Measurements from ENCODE around the gene SIVA1. TPM values are rescaled to one million over a fixed set of nuclear protein-coding genes. Genes with fewer than 3 reads are reported as not detected.

Gene SIVA1
- total RNA-seq, 2 donors from 2014 or later, result 74.5 to 157 TPM

DNA sequence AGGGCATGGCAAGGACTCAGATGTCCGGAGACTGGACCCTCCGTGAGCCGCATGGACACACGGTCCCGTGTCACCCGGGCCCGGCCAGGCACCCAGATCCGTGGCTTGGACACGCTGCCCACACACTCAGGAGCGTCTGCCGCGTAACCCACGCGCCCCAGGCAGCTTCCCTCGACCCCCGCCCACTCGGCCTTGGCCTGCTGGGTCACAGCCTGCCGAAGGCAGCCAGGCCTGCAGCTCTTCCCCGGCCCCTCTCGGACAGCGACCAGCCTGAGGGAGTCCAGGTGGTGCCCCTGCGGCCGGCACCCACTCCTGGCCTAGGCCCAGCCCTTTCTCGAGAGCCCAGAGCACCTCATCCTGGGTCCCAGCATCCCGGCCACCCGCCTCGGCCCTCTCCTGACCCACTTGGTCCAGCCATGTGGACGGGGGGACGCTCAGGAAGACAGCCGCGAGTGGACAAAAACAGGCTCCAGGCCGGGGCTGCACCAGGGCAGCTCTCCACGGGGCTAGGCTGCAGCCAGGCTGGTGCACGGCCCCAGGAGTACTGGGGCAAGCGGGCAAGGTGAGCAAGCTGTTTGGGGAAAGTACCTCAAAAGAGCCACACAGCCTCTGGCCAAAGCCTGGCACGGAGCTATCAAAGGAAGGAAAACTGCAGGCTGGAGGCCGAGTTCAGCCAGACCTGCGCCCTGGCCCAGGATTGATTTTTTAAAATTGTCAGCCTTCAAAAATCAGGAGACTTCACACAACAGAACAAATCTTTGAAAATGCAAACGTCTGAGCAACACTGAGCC is 36.1 kb downstream of the SIVA1 start:
- Mint-ChIP-seq H3K9me3 (no peaks in the 10 kb centered on the region), H3K27me3 (no peaks in the 10 kb centered on the region), H3K4me3 (no peak overlapping the region), H3K27ac (no peak overlapping the region), H3K4me1 (ENCODE audit: low read depth in 2 of 2) (peaks cover 16 to 25% of the 10 kb centered on the region in 2 donors), H3K36me3 (no peaks in the 10 kb centered on the region)
- ATAC-seq (no peak), DNase-seq (ENCODE audit: low spot score) (no peak)

DNA sequence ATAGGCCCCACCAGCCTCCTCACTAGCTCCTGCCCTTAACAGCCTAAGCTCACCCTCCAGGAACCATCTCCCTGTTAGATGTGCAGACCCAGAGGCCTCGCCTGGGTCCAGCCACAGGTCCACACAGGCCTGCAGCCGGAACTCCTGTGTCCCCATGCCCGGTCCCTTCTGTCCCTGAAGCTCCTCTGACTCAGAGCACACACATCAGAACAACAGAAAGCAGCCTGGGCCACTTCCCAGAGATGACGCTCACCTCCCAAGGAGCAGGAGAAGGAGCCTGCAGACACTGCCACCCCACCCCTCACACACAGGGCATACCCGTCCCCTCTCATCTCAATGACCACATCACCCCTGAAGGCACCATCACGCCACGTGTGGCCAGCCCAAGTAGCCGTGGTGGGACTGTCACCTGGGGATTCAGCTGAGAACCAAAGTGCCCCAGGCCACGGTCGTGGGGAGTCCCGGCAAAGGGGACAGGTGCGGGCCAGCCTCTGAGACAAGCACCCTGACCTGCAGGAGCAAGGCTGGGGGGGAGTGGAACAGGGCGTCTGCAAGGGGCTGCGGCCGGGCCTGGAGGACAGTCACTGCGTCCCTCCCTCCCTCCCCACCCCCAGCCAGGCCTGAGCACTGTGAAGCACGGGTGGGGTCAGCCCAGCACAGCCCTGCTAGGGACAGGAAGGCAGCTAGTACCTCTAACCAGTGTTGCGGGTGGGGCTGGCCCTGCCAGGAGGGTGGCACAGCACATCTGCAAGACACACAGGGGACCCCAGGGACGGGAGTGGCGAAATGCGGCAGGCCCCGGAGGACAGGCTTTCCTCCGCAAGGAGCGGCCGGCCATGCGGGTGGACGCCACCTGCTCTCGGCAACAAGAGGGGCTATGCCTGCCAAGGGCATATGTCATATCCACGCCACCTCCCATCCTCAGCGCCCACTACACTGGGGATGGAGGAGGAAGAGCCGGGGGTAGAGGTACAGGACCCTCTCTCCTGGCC is 37.1 kb downstream of the SIVA1 start:
- no peak for ATAC-seq
- no peak overlapping the region for H3K4me3 Mint-ChIP-seq
- no peaks in the 10 kb centered on the region for H3K27me3 Mint-ChIP-seq
- no peak overlapping the region for H3K27ac Mint-ChIP-seq
- peaks cover 21 to 29% of the 10 kb centered on the region in 2 donors for H3K4me1 Mint-ChIP-seq (ENCODE audit: low read depth in 2 of 2)
- DNase-seq (ENCODE audit: low spot score), result no peak
- no peaks in the 10 kb centered on the region for H3K9me3 Mint-ChIP-seq
- no peaks in the 10 kb centered on the region for H3K36me3 Mint-ChIP-seq

GRCh38 chr14:104791425-104791824 is 38.5 kb downstream of the SIVA1 start:
- no peaks in the 10 kb centered on the region for H3K27me3 Mint-ChIP-seq
- no peaks in the 10 kb centered on the region for H3K9me3 Mint-ChIP-seq
- no peaks in the 10 kb centered on the region for H3K36me3 Mint-ChIP-seq
- H3K4me3 Mint-ChIP-seq, result peak overlapping the region; percentile 15
- H3K4me1 Mint-ChIP-seq (ENCODE audit: low read depth in 2 of 2), result peaks cover 21 to 28% of the 10 kb centered on the region in 2 donors
- DNase-seq (ENCODE audit: low spot score) (no peak), ATAC-seq (no peak)
- H3K27ac Mint-ChIP-seq, result no peak overlapping the region

- no peak for ATAC-seq
- Mint-ChIP-seq H3K27ac (peak overlapping the region in 1 of 2 donors; percentile 15), H3K27me3 (no peaks in the 10 kb centered on the region), H3K36me3 (no peaks in the 10 kb centered on the region), H3K4me3 (peak overlapping the region; percentile 89), H3K9me3 (no peaks in the 10 kb centered on the region), H3K4me1 (ENCODE audit: low read depth in 2 of 2) (peaks cover 21 to 22% of the 10 kb centered on the region in 2 donors)
- DNase-seq (ENCODE audit: low spot score), result no peak
Observed at GRCh38 chr14:104792101-104792884, 39.3 kb downstream of the SIVA1 start.

DNA sequence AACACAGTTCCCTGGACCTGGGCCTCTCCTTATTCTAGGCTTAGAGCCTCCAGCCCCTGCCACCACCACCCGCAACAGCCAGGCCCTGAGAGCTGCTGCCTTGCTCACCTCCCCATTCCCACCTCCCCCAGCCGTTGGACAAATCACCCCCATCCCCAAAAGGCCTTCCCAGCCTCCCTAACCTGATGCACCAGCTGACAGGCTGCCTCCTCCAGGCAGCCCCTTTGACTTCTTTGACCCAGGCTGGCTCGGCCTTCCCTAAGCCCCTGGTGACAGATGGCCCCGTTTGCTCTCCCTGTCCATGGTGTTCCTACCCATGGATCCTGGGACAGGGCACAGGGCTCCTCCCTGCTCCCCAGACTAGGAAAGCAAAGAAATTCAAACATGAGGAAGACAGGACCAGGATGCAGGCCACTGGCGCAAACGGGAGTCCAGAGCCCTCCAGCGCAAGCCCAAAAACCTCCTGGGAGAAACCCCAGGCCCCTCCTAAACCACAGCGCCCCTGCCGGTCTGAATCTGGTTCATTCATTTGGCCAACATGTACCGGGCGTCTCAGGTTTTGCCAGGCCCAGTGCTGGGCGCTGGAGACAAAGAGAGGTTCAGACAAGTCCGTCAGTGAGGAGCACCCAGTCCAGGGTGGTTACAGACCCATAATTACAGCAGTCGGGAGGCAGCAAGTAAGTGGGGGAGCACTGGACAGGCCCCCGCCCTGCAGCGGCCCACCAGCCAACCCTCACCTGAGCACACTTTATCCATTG is 40.2 kb downstream of the SIVA1 start:
- no peaks in the 10 kb centered on the region for H3K36me3 Mint-ChIP-seq
- H3K4me1 Mint-ChIP-seq (ENCODE audit: low read depth in 2 of 2), result peaks cover 21 to 22% of the 10 kb centered on the region in 2 donors
- H3K27me3 Mint-ChIP-seq, result no peaks in the 10 kb centered on the region
- no peaks in the 10 kb centered on the region for H3K9me3 Mint-ChIP-seq
- peak overlapping the region in 1 of 2 donors; percentile 15 for H3K27ac Mint-ChIP-seq
- peak overlapping the region; percentile 89 for H3K4me3 Mint-ChIP-seq
- DNase-seq (ENCODE audit: low spot score), result no peak
- ATAC-seq, result no peak

- Mint-ChIP-seq H3K9me3 (no peaks in the 10 kb centered on the region), H3K27me3 (no peaks in the 10 kb centered on the region), H3K36me3 (no peaks in the 10 kb centered on the region), H3K27ac (peak overlapping the region in 1 of 2 donors; percentile 73), H3K4me3 (peak overlapping the region; percentile 89), H3K4me1 (ENCODE audit: low read depth in 2 of 2) (peaks cover 21 to 22% of the 10 kb centered on the region in 2 donors)
- DNase-seq (ENCODE audit: low spot score) (no peak), ATAC-seq (no peak)
Observed at GRCh38 chr14:104793703-104793959, 40.7 kb downstream of the SIVA1 start.

DNA sequence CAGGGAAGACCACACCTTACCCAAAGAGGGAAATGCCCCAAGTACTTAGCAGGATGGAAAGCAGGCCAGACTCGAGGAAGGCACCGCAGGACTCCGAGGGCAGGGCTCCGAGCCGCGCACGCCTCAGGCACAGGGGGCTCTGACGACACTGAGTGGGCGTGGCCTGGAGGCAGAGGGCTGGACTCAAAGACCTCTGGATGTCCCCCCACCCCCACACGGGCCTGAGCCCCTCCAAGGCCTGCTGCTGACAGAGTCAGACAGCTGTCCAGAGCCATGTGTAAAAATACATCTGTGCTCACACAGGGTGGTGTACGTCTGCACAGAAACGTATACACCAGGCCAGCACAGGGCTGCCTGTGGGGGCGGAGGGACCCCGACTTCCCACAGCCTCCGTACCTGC is 41.2 kb downstream of the SIVA1 start:
- ATAC-seq (peak in 1 of 2 donors; percentile 38), DNase-seq (ENCODE audit: low spot score) (no peak)
- H3K4me1 Mint-ChIP-seq (ENCODE audit: low read depth in 2 of 2), result peaks cover 21 to 22% of the 10 kb centered on the region in 2 donors
- no peaks in the 10 kb centered on the region for H3K36me3 Mint-ChIP-seq
- peak overlapping the region; percentile 89 for H3K4me3 Mint-ChIP-seq
- H3K27ac Mint-ChIP-seq, result peak overlapping the region; percentile 73 to 87
- no peaks in the 10 kb centered on the region for H3K27me3 Mint-ChIP-seq
- H3K9me3 Mint-ChIP-seq, result no peaks in the 10 kb centered on the region

DNA sequence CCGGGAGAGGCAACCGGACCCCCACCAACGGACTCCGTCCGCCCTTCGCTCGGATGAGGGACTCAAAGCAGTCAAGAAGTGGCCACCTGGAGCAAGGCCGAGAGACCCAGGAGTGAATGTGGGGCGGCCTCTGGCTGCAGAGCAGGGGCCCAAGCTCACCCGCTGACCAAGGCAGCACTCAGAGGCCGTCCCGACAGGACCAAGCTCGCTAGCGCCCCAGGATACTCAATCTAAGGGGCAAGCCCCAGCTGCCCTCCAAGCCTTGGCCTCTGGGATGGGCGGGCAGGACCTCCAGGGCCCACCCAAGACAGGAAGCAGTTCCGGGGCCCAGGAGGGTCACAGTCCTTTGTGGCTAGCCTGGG is 41.7 kb downstream of the SIVA1 start:
- Mint-ChIP-seq H3K27me3 (no peaks in the 10 kb centered on the region), H3K4me1 (ENCODE audit: low read depth in 2 of 2) (peaks cover 21 to 22% of the 10 kb centered on the region in 2 donors), H3K9me3 (no peaks in the 10 kb centered on the region), H3K4me3 (peak overlapping the region; percentile 89), H3K36me3 (no peaks in the 10 kb centered on the region), H3K27ac (peak overlapping the region; percentile 73 to 87)
- ATAC-seq, result peak; percentile 0 to 28
- no peak for DNase-seq (ENCODE audit: low spot score)

DNA sequence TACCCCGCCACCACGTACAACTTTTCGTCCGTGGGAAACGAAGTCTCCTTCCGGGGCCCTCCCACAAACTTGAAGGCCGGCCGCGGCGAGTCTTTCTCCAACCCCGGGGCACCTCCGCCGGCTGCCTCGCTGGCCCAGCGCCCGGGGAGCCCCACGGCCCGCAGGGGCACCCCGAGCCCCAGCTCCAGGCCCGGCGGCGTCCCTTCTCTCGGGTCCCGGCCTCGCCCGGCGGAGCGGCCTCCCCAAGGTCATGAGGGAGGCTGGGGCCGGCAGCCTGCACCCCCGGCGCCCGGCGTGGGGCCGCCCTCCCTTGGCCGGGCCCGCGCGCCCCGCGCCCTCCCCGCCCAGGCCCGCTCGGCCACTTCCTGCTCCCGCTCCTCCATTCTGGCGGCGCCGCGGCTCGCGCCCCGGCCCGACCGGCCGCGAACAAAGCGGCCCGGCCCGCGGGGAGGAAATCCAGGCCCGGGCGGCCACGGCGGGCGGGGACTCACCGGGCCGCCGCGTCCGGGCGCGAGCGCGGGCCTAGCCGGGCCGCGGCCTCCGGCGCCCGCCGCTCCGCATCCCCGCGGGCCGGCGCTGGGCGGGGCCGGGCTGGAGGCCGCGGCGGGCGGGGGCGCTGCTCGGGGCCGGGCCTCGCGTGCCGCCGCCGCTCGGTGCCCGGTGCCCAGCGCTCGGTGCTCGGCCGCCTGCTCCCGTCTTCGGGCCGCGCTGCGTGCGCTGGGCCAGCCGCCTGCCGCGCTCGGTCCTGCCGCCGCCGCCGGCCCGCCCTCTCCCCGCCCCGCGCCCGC is 42.2 kb downstream of the SIVA1 start, which contains the start of gene AKT1:
TSS of gene AKT1 (minus strand) at position 756 of the 788 bp plus-strand sequence. CDS start 3,105 bp downstream, outside the sequence.
- Mint-ChIP-seq H3K36me3 (no peaks in the 10 kb centered on the region), H3K4me3 (peak within 1 kb of the TSS; percentile 89), H3K27ac (peak within 1 kb of the TSS; percentile 73 to 87), H3K27me3 (no peaks in the 10 kb centered on the region), H3K9me3 (no peaks in the 10 kb centered on the region), H3K4me1 (ENCODE audit: low read depth in 2 of 2) (peaks cover 21 to 22% of the 10 kb centered on the region in 2 donors)
- ATAC-seq (peak; percentile 74), DNase-seq (ENCODE audit: low spot score) (no peak)

- H3K4me1 Mint-ChIP-seq (ENCODE audit: low read depth in 2 of 2), result peaks cover 21 to 22% of the 10 kb centered on the region in 2 donors
- H3K27me3 Mint-ChIP-seq, result no peaks in the 10 kb centered on the region
- H3K27ac Mint-ChIP-seq, result peak overlapping the region; percentile 47 to 56
- DNase-seq (ENCODE audit: low spot score) (peak; percentile 76), ATAC-seq (peak; percentile 75 to 85)
- no peaks in the 10 kb centered on the region for H3K36me3 Mint-ChIP-seq
- H3K4me3 Mint-ChIP-seq, result peak overlapping the region; percentile 69
- H3K9me3 Mint-ChIP-seq, result no peaks in the 10 kb centered on the region
Observed at GRCh38 chr14:104795781-104796686, 43.1 kb downstream of the SIVA1 start.

- Mint-ChIP-seq H3K9me3 (no peaks in the 10 kb centered on the region), H3K4me1 (ENCODE audit: low read depth in 2 of 2) (peaks cover 17 to 21% of the 10 kb centered on the region in 2 donors), H3K27ac (peak overlapping the region; percentile 47 to 56), H3K4me3 (peak overlapping the region; percentile 69), H3K27me3 (no peaks in the 10 kb centered on the region), H3K36me3 (no peaks in the 10 kb centered on the region)
- ATAC-seq (no peak), DNase-seq (ENCODE audit: low spot score) (no peak)
Observed at GRCh38 chr14:104796687-104797081, 43.7 kb downstream of the SIVA1 start.

All from natural killer cell treated with Interleukin-12 subunit alpha and Interleukin-12 subunit beta and Interleukin-15 and Interleukin-18, amount 100 ng/mL, for 72 hours (primary cell).